ENCODE data around the gene CXCL12.

CXCL12 gene

DNA sequence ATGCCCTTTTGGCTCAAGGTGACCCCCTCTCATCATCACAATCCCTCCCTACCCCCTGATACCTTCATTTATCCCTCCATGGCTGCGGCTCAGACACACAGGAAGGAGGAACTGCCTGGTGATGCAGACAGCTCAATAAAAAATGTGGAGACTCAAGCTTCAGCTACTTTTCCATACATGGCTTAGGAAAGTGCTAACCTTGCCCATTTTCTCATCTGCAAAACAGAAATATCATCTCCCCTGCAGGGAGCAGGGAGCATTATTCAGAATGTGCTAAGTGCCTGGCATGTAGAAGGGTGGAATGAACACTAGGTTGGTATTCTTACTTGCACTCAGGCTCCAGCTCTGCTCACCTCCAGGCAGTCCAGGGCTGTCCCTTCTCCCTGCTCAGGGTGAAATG lies 23.8 kb downstream of the CXCL12 start:
- DNase-seq: no peak

GRCh38 chr10:44358080-44358771 lies 26.7 kb downstream of the CXCL12 start:
- DNase-seq: no peak

DNA sequence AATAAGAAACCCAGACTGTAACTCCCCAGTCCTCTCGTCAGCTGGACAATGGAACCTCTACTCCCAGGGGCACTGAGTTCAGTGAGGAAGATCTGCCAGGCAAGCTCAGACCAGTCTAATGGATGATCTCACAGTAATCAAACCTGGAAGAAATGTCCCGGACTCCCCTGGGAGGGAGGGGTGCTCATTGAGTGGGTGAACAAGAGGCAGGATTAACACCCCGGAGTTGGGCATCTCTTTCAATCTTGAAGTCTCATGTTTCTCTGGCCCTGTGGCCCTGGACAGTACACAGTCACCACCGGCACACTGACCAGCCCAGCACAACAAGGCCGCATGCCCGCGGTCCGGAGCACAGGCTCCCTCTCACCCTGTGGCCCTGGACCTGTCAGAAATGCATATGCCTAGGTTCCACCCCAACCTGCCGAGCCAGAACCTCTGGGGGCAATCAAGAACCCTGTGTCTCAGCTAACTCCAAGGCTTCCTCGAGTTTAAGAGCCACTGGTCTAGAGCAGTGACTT lies 27.8 kb downstream of the CXCL12 start:
- DNase-seq: no peak

DNA sequence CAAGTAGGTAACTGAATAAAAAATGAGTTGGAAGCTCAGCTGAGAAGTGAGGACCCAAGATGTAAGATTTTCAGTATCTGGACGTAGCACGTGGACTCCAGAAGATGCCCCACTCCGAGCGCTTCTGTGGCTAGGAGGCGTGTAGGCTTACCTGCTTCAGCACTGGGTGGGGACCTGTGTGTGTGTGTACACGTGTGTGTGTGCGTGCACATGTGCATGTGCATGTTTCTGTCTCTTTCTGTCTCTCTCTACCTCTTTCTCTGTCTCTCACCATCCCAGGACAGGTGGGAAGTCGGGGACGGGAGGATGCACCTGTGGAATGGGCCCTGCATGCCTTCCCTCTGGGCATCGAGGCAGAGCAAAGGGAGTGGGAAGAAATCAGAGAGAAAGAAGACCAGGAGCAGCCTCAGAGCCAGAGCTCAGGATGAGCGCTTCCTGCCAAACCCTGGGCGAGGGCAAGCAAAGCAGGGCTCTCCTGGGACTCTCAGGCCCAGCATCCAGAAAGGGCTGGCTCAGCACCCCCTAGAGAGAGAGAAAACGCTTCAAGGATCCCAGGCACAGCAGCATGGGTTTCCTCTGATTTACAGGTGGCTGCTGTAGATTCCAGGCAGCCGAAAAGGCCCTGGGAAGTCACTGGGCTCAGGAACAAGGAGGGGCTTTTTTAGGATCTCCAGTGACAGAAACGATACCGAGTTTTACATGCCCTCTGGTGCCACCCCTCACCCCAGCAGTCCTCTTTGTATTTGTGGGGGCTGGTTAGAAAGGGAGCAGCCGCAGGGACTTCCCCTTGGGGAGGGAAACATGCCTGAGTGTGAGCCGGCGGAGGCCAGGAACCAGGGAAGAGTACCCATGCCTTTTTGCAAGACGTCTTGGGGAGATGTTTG lies 28.5 kb downstream of the CXCL12 start:
- DNase-seq: no peak

GRCh38 chr10:44355630-44356029 lies 29.3 kb downstream of the CXCL12 start:
- DNase-seq: no peak

GRCh38 chr10:44354771-44355170 lies 30.1 kb downstream of the CXCL12 start:
- DNase-seq: no peak

GRCh38 chr10:44353721-44354120 lies 31.2 kb downstream of the CXCL12 start:
- DNase-seq: no peak

DNA sequence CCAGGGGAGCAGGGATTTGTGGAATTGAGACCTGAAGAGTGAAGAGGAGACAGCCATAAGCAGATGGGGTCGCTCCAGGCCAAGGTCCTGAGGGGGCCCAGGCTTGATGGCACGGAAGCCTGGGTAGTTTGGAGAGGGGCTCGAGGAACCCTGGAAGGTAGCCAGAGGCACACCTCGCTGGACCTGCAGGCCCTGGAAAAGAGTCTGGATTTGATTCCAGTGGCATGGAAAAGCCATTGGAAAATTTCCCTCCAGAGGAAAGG lies 31.8 kb downstream of the CXCL12 start:
- DNase-seq: no peak

DNA sequence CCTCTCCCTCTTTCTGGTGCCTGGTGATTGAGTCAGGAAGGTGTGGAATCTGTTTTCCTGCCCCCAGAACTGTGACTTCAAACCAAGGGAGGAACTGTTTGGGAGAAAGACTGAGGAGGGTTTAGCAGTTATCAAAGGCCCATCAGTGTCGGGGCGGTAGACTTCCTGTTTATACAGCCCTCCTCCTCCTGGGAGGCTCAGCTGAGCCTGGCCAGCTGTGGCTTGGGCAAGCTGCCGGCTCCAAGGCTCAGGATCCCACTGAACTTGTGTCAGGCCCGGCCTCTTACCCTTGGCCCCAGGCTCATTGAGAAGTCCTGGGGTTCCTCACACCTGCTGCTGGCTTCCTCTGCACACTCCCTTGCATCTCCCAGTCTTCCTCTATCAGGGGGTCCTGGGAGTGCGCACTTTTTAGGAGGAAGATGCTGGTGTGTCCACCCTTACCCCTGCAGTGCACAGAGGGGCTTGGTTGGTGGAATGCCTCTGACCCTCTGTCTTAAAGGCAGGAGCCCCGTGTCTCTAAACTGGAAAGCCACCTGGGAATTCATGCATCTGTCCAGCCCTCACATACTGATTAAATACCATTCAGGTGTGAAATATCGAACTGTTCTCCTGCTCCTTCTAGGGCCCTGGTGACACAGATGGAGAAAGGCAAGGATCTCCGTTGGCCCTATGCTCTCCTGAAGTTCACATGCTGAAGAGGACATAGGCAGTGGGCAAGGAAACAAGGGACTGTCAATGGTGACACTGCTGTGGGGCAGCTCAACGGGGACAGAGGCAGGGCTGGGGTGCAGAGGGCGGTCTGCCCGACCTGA lies 32.4 kb downstream of the CXCL12 start:
- DNase-seq: no peak

GRCh38 chr10:44348496-44348895 lies 36.4 kb downstream of the CXCL12 start:
- no peak for DNase-seq

GRCh38 chr10:44347609-44348400 lies 37.1 kb downstream of the CXCL12 start:
- no peak for DNase-seq

DNA sequence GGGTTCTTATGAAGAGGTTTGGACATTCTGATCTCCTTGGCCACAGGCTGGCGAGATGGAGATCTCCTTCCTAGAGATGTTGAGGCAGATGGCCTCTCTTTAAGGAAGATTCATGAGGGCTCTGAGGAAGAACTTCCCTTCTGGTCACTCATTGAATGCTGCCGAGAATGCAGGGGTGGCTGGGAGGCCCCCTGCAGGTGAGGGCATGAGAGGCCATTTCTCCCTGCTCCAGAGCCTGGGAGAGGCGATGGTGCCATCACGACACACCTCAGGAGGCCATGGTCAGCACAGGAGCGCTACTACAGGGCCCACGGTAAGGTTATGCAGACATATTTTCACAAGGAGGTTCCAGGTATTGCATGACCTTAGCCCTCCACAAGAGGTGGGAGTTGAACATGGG lies 40.2 kb downstream of the CXCL12 start:
- DNase-seq: no peak

DNA sequence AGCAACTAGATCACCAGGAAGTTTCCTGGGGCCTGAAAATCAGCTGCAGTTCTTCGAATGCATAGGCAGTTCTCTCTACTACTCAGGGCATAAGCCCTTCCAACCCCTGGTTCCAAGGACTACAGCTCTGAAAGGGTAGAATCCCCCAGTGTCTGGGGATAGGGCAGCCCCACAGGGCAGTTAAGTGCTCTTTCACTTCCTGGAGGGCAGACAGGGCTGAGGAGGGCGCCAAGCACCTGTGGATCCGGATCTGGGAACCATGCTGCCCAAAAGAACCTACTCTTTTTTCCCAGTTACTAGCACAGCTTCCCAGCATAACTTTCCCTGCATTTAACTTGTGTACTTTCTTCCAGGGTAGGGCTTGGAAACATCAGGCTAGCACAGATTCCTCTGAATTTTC lies 41.1 kb downstream of the CXCL12 start:
- no peak for DNase-seq

DNA sequence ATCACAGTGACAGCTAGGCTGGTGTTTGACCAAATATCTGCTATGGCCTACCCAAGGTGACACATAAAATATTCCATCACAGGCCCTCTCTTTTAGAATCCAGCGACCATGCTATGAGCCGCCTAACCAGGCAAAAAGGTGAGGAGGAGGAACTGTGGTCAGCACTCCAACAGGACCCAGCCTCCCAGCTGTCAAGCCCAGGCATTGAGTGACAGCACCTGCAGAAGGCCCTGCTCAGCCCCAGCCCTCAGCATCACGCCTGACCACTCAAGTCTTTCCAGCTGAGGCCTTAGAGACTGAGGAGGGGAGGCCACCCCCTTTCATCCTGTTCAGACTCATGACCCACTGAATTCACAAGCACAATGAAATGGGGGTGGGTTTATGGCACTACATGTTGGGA lies 43.0 kb downstream of the CXCL12 start:
- no peak for DNase-seq

DNA sequence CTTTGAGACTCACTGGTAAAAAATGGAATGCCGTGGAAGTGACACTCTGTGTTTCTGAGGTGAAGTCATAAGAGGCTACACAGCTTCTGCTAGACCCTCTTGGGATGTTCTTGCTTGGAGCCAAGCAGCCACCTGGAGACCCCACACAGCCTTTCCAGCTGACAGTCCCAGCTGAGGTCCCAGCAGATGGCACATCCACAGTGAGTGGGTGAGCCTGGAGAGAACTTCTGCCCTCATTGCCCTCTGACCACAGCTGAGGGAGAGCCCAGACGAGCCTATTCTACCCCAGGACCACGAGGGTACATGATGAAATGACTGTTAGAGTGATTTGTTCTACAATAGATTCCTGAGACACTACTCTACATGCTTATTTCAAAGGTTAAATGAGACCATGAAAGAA lies 44.3 kb downstream of the CXCL12 start:
- no peak for DNase-seq

- DNase-seq: no peak
Observed at GRCh38 chr10:44339218-44339617, 45.7 kb downstream of the CXCL12 start.

DNA sequence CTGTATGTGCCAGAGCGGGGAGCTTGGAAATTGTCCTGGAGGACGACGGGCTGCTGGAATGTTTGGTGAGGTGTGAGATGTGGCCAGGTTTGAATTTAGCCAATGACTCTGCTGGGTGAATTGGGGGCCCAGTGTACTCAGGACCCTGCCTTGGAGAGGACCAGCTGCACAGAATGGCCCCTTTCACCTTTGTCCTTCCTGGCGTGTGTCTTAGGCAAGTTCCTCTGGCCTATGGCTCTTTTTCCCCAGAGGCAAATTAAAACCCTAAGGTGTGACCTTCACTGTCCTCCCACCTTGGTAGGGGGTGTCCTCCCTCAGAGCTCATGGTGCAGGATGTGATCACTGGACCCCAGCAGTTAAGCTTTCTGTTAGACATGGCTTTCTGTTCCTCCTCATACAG lies 47.8 kb downstream of the CXCL12 start:
- DNase-seq: no peak

- no peak for DNase-seq
Observed at GRCh38 chr10:44335330-44336021, 49.4 kb downstream of the CXCL12 start.

GRCh38 chr10:44334621-44335184 lies 50.2 kb downstream of the CXCL12 start:
- DNase-seq: no peak

- DNase-seq: no peak
Observed at GRCh38 chr10:44334091-44334490, 50.8 kb downstream of the CXCL12 start.

GRCh38 chr10:44333511-44333910 lies 51.4 kb downstream of the CXCL12 start:
- DNase-seq: no peak

- no peak for DNase-seq
Observed at GRCh38 chr10:44332465-44332864, 52.4 kb downstream of the CXCL12 start.

Data from cerebellar nuclear complex (tissue), 1 donor.